Karpas-422 (cell line): ENCODE measurements around the gene BEAN1. TPM values are rescaled to one million over a fixed set of nuclear protein-coding genes. Genes with fewer than 3 reads are reported as not detected.

Experiments used
- DNase-seq: peaks from one replicate; pipeline ENCODE4 v3.0.0-alpha.2; 2015
- H2AFZ ChIP-seq: fragments of 200-600 bp; sonication (generic); 2 replicates; pipeline ENCODE4 v1.6.1; 2014; ENCODE audit warnings: antibody characterized with exemption, low read length, mixed read lengths
- H3K27ac ChIP-seq: fragments of 200-600 bp; sonication (generic); 2 replicates; pipeline ENCODE4 v1.5.1; 2014; ENCODE audit warnings: mild to moderate bottlenecking, low read length, moderate library complexity
- H3K27me3 ChIP-seq: fragments of 200-600 bp; sonication (generic); 2 replicates; pipeline ENCODE4 v1.6.1; 2014; ENCODE audit warnings: low read length, mixed read lengths
- H3K36me3 ChIP-seq: fragments of 200-600 bp; sonication (generic); 2 replicates; pipeline ENCODE4 v1.6.1; 2014; ENCODE audit warnings: low read length, mixed read lengths; ENCODE audit not compliant: insufficient read depth
- H3K4me1 ChIP-seq: fragments of 200-600 bp; sonication (generic); 2 replicates; pipeline ENCODE4 v1.6.1; 2014; ENCODE audit warnings: mild to moderate bottlenecking, low read length, mixed read lengths
- H3K4me2 ChIP-seq: fragments of 200-600 bp; sonication (generic); 2 replicates; pipeline ENCODE4 v1.6.1; 2014; ENCODE audit warnings: low read length, low read depth, mild to moderate bottlenecking; ENCODE audit not compliant: poor library complexity, severe bottlenecking
- H3K4me3 ChIP-seq: fragments of 200-600 bp; sonication (generic); 2 replicates; pipeline ENCODE4 v1.5.1; 2014; ENCODE audit warnings: mild to moderate bottlenecking, antibody characterized with exemption, low read length, mixed read lengths
- H3K79me2 ChIP-seq: fragments of 200-600 bp; sonication (generic); 2 replicates; pipeline ENCODE4 v1.6.1; 2014; ENCODE audit warnings: mild to moderate bottlenecking, low read length, mixed read lengths
- H3K9ac ChIP-seq: fragments of 200-600 bp; sonication (generic); 2 replicates; pipeline ENCODE4 v1.6.0; 2014; ENCODE audit warnings: low read length
- H3K9me2 ChIP-seq: fragments of 200-600 bp; sonication (generic), shearing (Covaris generic); replicated peaks from 2 replicates; pipeline ENCODE4 v1.6.0; 2014; ENCODE audit warnings: mild to moderate bottlenecking, low read length, moderate library complexity; ENCODE audit not compliant: insufficient read depth
- H3K9me3 ChIP-seq: fragments of 300-700, 200-600 bp; sonication (generic); 2 replicates; pipeline ENCODE4 v1.6.1; 2014; ENCODE audit warnings: low read length, mixed read lengths
- H4K20me1 ChIP-seq: fragments of 200-600 bp; sonication (generic); 2 replicates; pipeline ENCODE4 v1.6.1; 2014; ENCODE audit warnings: mild to moderate bottlenecking, antibody characterized with exemption, low read length, low read depth; ENCODE audit not compliant: insufficient read depth
- total RNA-seq: library from RNA; depleted of rRNA; stranded (reverse); fragments of >200 nt; shearing (Covaris generic); gene quantifications from 2 replicates; pipeline ENCODE4 v1.2.3, GENCODE V29; 2014; ENCODE audit warnings: low replicate concordance; rRNA removed

Gene BEAN1, protein sequence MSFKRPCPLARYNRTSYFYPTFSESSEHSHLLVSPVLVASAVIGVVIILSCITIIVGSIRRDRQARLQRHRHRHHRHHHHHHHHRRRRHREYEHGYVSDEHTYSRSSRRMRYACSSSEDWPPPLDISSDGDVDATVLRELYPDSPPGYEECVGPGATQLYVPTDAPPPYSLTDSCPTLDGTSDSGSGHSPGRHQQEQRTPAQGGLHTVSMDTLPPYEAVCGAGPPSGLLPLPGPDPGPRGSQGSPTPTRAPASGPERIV
- total RNA-seq: not detected in 2 replicates

DNA sequence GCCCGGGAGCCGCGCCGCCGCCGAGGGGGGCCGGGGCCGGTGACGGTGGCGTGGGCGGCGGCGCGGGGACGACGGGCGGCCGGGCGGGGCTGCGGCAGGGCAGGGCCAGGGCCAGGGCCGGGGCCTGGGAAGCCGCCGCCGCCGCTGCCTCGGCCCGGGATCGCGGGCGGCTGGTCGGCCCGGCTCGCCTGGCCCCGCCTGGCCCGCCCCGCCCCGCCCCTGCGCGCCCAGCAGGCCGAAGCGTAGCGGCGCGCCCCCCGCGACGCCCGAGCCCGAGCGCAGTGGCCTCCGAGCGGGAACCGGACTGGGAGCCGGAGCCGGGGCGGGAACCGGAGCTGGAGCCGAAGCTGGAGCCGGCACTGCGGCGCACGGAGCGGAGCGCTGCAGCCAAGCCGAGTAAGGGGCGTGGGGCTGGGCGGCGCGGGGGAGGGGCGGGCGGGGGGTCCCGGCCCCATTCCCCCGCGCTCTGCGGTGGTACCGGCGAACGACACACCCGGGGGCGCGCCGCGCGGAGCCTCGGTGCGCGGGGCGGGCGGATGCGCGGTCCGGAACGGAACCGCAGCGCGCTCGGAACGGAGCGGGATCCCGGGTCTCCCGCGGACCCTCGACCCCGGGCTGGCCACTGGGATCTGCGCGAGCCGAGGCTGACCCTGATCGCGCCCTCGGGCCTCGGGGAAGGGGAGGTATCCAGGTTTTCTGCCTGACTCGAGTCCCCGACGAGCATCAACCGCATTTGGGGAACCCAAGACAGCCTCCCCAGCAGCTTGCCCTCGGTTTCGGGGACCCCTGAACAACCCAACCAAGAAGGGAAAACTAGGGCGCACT is at the start of gene BEAN1:
Gene BEAN1, plus strand, starts transcription at position 260 of the 825 bp plus-strand sequence. CDS start 10,382 bp downstream, outside the sequence.
- Histone ChIP-seq H2AFZ (no peak within 1 kb of the TSS), H3K27ac (no peak within 1 kb of the TSS), H3K36me3 (no peaks in the 10 kb centered on the region), H3K4me1 (no peaks in the 10 kb centered on the region), H3K9me2 (no peaks in the 10 kb centered on the region), H3K9ac (no peak within 1 kb of the TSS), H3K4me2 (no peak within 1 kb of the TSS), H3K79me2 (no peaks in the 10 kb centered on the region), H3K4me3 (no peak within 1 kb of the TSS), H3K27me3 (no peaks in the 10 kb centered on the region), H4K20me1 (no peaks in the 10 kb centered on the region), H3K9me3 (no peaks in the 10 kb centered on the region)
- no peak for DNase-seq

DNA sequence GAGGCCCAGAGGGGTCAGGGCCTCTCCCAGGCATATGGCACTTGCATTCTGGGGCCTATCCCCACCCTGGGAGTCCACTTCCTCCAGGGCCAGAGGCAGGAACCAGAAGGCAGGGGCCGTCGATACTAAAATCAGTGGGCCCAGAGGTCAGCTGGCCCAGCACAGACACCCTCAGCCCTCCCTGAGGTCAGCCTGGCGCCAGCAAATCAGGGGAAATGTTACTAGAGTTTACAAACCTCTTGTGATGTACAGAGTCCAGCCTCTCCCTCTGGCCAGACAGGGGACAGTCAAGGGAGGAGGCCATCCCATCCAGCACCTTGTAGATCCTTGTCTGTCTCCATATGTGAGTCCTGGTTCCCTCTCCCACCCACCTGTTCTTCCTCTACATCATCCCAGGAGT is 49.8 kb upstream of the BEAN1 start:
- Histone ChIP-seq H2AFZ (no peak overlapping the region), H4K20me1 (no peaks in the 10 kb centered on the region), H3K27me3 (no peaks in the 10 kb centered on the region), H3K9me3 (no peaks in the 10 kb centered on the region), H3K9ac (no peak overlapping the region), H3K79me2 (no peaks in the 10 kb centered on the region), H3K4me1 (no peaks in the 10 kb centered on the region), H3K4me2 (no peak overlapping the region), H3K27ac (no peak overlapping the region), H3K4me3 (no peak overlapping the region), H3K9me2 (no peaks in the 10 kb centered on the region), H3K36me3 (no peaks in the 10 kb centered on the region)
- DNase-seq: no peak

DNA sequence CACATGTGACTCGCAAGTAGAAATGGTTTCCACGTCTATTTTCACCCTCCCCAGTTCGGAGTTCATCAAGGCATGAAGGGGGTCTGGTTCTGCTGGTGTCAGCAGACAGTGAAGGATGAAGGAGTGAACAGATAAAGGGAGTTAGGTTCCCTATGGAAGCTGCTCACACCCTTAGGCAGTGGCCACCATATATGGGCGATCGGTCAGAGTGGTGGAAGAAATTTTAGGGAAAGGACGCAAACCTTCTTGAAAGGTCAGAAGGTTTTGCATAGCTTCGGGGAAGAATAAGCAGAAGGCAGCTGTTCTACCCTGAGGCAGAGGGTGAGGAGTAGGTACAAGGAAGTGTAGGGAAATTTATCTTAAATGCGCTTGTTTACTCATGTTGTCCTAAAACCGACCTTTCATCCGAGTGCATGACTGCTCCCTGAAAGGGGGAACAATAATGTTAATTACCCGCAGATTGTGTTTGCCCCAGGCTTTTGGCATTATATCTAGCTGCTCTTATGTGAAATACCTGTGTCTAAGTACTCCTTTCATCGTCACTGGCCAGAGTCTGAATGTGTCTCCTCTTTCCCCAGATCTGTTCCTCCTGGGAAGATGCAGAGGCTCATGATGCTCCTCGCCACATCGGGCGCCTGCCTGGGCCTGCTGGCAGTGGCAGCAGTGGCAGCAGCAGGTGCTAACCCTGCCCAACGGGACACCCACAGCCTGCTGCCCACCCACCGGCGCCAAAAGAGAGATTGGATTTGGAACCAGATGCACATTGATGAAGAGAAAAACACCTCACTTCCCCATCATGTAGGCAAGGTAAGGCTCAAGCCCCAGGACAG is 48.1 kb upstream of the BEAN1 start:
- H3K36me3 ChIP-seq: no peaks in the 10 kb centered on the region
- H3K27ac ChIP-seq: no peak overlapping the region
- no peaks in the 10 kb centered on the region for H3K27me3 ChIP-seq
- H3K4me3 ChIP-seq: no peak overlapping the region
- H4K20me1 ChIP-seq: no peaks in the 10 kb centered on the region
- no peak overlapping the region for H3K9ac ChIP-seq
- no peaks in the 10 kb centered on the region for H3K79me2 ChIP-seq
- H3K4me2 ChIP-seq: no peak overlapping the region
- no peaks in the 10 kb centered on the region for H3K9me3 ChIP-seq
- no peak overlapping the region for H2AFZ ChIP-seq
- no peaks in the 10 kb centered on the region for H3K4me1 ChIP-seq
- no peaks in the 10 kb centered on the region for H3K9me2 ChIP-seq
- no peak for DNase-seq

DNA sequence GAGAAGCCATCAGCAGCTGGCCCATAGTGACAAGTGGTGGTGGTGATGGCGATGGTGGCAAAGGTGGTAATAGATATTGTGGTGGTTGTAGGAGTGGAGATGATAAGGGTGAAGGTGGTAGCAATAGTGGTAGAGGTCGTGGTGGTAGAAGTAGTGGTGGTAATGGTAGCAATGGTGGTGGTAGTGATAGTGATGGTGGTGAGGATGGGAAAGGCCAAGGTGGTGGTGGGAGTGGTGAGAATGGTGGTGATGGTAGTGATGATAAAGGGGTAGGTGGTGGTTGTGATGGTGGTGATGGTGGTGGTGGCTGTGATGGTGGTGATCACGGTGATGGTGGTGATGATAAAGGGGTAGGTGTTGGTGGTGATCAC is 47.5 kb upstream of the BEAN1 start:
- no peaks in the 10 kb centered on the region for H3K27me3 ChIP-seq
- H3K9me3 ChIP-seq: no peaks in the 10 kb centered on the region
- no peaks in the 10 kb centered on the region for H3K4me1 ChIP-seq
- no peaks in the 10 kb centered on the region for H3K36me3 ChIP-seq
- H3K4me3 ChIP-seq: no peak overlapping the region
- H3K27ac ChIP-seq: no peak overlapping the region
- no peaks in the 10 kb centered on the region for H3K79me2 ChIP-seq
- no peak overlapping the region for H2AFZ ChIP-seq
- no peaks in the 10 kb centered on the region for H4K20me1 ChIP-seq
- H3K9me2 ChIP-seq: no peaks in the 10 kb centered on the region
- DNase-seq: no peak
- no peak overlapping the region for H3K4me2 ChIP-seq
- no peak overlapping the region for H3K9ac ChIP-seq

DNA sequence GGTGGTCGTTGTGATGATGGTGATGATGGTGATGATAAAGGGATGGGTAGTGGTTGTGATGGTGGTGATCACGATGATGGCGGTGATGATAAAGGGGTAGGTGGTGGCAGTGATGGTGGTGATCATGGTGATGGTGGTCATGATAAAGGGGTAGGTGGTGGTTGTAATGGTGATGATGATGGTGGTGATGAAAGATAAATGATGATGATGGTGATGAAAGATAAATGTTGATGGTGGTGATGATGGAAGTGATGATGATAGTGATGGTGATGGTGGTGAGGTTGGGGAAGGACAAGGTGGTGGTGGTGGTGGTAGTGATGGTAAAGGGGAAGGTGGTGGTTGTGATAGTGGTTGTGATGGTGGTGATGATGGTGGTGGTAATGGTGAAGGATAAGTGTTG is 46.7 kb upstream of the BEAN1 start:
- H3K27ac ChIP-seq: no peak overlapping the region
- no peak overlapping the region for H3K4me3 ChIP-seq
- H4K20me1 ChIP-seq: no peaks in the 10 kb centered on the region
- no peaks in the 10 kb centered on the region for H3K9me2 ChIP-seq
- H3K9ac ChIP-seq: no peak overlapping the region
- no peak overlapping the region for H2AFZ ChIP-seq
- H3K4me2 ChIP-seq: no peak overlapping the region
- H3K36me3 ChIP-seq: no peaks in the 10 kb centered on the region
- DNase-seq: no peak
- no peaks in the 10 kb centered on the region for H3K79me2 ChIP-seq
- H3K4me1 ChIP-seq: no peaks in the 10 kb centered on the region
- no peaks in the 10 kb centered on the region for H3K9me3 ChIP-seq
- H3K27me3 ChIP-seq: no peaks in the 10 kb centered on the region

DNA sequence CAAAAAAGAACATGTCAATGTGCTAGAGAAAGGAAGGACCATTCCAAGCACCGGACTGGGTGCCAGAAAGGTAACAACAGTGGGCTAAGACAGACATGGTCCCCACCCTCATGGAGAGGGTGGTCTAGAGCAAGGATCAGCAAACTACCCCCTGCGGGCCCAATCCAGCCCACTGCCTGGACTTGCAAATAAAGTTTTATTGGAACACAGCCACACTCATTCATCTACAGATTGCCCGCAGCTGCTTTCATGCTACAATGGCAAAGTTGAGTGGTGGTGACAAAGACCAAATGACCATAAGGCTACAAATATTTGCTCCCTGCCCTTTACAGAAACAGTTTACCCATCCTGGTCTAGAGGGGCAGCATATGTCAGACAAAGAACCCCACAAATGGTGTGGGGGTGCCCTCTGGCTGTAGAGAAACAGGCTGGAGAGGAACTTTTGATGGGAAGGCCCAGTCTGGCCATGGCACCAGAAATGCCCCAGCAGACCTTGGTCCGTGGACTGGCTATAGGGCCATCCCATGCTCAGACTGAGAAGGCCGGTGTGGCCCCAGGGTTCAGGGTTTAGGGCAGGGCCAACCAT is 45.4 kb upstream of the BEAN1 start:
- Histone ChIP-seq H3K4me3 (no peak overlapping the region), H3K9me2 (no peaks in the 10 kb centered on the region), H3K79me2 (no peaks in the 10 kb centered on the region), H3K27ac (no peak overlapping the region), H2AFZ (no peak overlapping the region), H3K4me1 (no peaks in the 10 kb centered on the region), H3K9ac (no peak overlapping the region), H3K36me3 (no peaks in the 10 kb centered on the region), H3K27me3 (no peaks in the 10 kb centered on the region), H4K20me1 (no peaks in the 10 kb centered on the region), H3K9me3 (no peaks in the 10 kb centered on the region), H3K4me2 (no peak overlapping the region)
- DNase-seq: no peak

DNA sequence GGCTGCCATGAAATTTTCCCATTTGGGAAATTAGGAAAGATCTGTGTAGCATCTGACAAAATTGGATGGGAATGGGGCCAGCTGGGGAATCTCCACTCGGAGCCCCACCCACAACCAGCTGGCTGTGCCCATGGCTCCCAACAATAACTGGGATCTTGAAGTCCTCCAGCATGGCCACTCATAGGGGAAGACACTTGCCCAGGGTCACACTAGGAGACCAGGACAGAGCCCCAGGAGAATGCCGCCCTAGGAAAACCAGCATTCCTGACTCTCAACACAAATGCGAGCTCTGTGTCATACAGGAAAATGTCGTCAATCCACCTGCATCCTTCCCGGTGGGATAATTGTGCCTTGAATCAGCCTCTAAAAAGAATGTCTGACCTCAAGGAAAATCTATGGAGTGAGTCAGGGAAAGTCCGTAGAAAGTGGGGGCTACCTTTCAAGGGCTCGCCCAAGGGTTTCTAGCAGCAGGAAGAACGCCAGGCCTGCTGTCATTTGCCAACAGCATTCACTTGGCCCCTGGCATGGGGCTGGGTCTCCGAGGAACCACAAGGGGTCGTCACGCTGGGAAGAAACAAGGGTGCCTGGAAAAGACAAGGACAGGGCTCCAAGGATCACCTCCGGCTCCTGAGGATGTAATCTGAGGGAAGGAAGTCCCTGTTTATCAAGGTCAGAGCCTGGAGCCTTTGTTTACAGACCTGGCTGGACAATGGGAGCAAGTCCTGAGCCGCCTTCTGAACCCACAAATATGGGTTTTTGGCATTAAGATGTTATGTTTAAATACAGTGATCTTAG is 44.7 kb upstream of the BEAN1 start:
- Histone ChIP-seq H3K4me1 (no peaks in the 10 kb centered on the region), H3K9me2 (no peaks in the 10 kb centered on the region), H3K36me3 (no peaks in the 10 kb centered on the region), H3K27ac (no peak overlapping the region), H3K79me2 (no peaks in the 10 kb centered on the region), H3K4me2 (no peak overlapping the region), H2AFZ (no peak overlapping the region), H3K27me3 (no peaks in the 10 kb centered on the region), H3K4me3 (no peak overlapping the region), H4K20me1 (no peaks in the 10 kb centered on the region), H3K9me3 (no peaks in the 10 kb centered on the region), H3K9ac (no peak overlapping the region)
- DNase-seq: no peak
